ENCODE measurements around the gene DPYSL5.

DNA sequence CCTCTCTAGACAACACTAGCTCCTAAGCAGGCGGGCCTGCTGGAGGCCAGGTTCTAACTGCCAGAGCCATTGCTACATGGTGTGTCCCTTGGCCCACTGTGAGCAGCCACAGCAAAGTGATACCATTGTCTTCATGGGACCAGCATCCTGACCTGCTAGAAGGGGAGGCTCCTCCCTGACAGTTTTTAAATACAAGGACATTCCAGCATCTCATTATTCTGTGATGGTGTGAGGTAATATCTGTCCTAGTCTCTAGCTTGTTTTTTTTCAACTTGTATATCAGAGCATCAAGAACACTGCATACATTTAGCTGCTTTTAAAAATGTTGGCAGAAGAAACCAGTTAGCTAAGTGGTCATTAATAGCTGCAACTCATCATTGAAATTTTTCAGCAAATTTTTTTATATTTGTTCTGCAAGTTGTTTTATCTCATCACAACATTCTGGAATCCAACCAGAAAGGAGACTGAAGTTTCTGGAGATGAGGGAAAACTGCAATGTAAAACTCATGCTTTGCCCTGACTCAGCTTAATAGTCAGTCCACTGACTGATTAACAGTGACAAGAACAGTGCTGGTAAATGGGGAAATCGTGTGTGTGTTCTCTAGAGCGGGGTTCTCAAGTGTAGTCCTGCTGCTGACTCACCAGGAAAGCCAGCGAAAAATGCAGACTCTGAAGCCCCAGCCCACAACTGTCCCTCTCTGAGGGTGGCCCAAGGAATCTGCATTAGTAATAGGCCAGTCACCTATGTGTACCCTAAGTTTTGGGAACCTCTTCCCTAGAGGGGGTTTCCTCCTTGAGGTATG lies 140.3 kb downstream of the DPYSL5 start:
- TF ChIP-seq, protein P1, sequence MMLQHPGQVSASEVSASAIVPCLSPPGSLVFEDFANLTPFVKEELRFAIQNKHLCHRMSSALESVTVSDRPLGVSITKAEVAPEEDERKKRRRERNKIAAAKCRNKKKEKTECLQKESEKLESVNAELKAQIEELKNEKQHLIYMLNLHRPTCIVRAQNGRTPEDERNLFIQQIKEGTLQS (CRISPR knock-in tag; IDR thresholded peaks at IDR 0.05), result no peak
- TF ChIP-seq, protein P2, sequence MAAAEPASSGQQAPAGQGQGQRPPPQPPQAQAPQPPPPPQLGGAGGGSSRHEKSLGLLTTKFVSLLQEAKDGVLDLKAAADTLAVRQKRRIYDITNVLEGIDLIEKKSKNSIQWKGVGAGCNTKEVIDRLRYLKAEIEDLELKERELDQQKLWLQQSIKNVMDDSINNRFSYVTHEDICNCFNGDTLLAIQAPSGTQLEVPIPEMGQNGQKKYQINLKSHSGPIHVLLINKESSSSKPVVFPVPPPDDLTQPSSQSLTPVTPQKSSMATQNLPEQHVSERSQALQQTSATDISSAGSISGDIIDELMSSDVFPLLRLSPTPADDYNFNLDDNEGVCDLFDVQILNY (CRISPR knock-in tag; conservative IDR thresholded peaks at IDR 0.05), result no peak
- TF ChIP-seq NR2C2 (CRISPR knock-in tag; IDR thresholded peaks at IDR 0.05; ENCODE audit: borderline replicate concordance) (no peak), EZH2 (conservative IDR thresholded peaks at IDR 0.05; ENCODE audit: low read depth, low read length) (no peak), ZNF772 (CRISPR knock-in tag; IDR thresholded peaks at IDR 0.05) (no peak), ZNF10 (CRISPR knock-in tag; IDR thresholded peaks at IDR 0.05; ENCODE audit: borderline replicate concordance, low read depth) (no peak), ASH2L (IDR thresholded peaks at IDR 0.05; ENCODE audit: insufficient read length, low read depth, low read length) (no peak)

Measured in HepG2 (cell line).